WI38 (cell line): ENCODE results near the gene MAP3K14.
A peak's percentile ranks its signal among the peaks of the same experiment; 100 is the strongest.

Experiments used
- H3K4me3 ChIP-seq: 2 replicates; pipeline ENCODE4 v1.5.1; 2011; ENCODE audit warnings: low read depth, mild to moderate bottlenecking, control low read depth, low read length
- CTCF ChIP-seq: IDR thresholded peaks from 2 replicates; pipeline ENCODE4 v1.5.1; 2012; ENCODE audit warnings: low read depth, mild to moderate bottlenecking, control low read depth, low read length

MAP3K14 gene

GRCh38 chr17:45221081-45222013 lies 95.5 kb downstream of the MAP3K14 start, which contains the start of gene FMNL1:
FMNL1 (plus strand) TSS chr17:45221885; CDS start chr17:45222125, 240 bp downstream.
- TF ChIP-seq CTCF, result no peak
- peak within 1 kb of the TSS; percentile 53 for H3K4me3 ChIP-seq

DNA sequence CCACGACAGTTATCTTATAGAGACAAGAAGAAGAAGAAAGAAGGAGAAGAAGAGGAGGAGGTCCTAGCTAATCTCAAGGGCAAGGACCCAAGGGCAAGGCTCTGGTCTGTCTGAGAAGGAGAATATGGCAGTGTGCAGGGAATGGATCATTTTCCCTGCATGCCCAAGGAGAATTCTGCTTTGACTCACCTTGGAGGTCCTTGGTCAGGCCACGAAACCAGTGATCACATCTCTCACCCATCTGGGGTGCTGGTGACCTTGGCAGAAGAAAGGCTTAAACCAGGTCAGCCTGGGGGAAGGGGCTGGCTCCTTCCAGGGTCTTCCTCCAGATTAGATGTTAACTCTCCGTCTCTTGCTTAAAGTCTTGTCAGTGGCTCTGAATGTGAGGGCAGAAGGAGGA lies 96.7 kb downstream of the MAP3K14 start:
- H3K4me3 ChIP-seq, result no peak overlapping the region
- no peak for TF ChIP-seq CTCF

- no peak overlapping the region for H3K4me3 ChIP-seq
- peak; percentile 89 for TF ChIP-seq CTCF
These were observed 97.7 kb downstream of the MAP3K14 start for GRCh38 chr17:45218895-45219661.
